Measurements from ENCODE around the gene ATG7.

DNA sequence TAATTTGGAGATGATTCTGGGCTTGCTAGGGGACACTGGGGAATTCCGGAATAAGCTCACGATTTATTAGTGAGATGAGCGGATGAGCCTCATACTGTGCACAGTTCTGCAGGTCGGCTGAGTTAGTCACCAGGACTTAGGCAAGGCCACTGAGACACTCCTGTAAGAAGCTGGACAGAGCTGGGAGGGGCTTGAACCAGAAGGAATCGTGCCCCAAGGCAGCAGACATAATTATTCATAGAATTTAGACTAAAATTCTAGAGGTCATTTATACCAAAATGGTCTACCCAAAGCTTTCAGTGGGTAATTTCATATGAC is 250.2 kb downstream of the ATG7 start:
- TF ChIP-seq CTCF (tag by site-specific recombination; IDR thresholded peaks at IDR 0.05) (no peak), ZNF2 (tag by site-specific recombination; IDR thresholded peaks at IDR 0.05) (no peak), GLIS1 (tag by site-specific recombination; IDR thresholded peaks at IDR 0.05) (no peak), ZFP37 (tag by site-specific recombination; IDR thresholded peaks at IDR 0.05) (no peak), YY1 (tag by site-specific recombination; IDR thresholded peaks at IDR 0.05) (no peak), ZBTB44 (tag by site-specific recombination; IDR thresholded peaks at IDR 0.05) (no peak), TRIM28 (IDR thresholded peaks at IDR 0.05; ENCODE audit: borderline replicate concordance, low read length) (no peak), SETDB1 (IDR thresholded peaks at IDR 0.05; ENCODE audit: insufficient read length, low read length) (no peak), ZNF510 (tag by site-specific recombination; IDR thresholded peaks at IDR 0.05; ENCODE audit: insufficient replicate concordance) (no peak)
